Cardiac septum (tissue), 1 donor: ENCODE results near the gene MAGEA6. TPM values are rescaled to one million over a fixed set of nuclear protein-coding genes. Genes with fewer than 3 reads are reported as not detected.
"Not testable (repeated sequence)": the region's sequence is repeated elsewhere in the genome, so short reads cannot be mapped to it uniquely, and the experiment has no call there.

Experiments used
- DNase-seq: peaks from one replicate; pipeline ENCODE4 v3.0.0-alpha.2; 2020; ENCODE audit warnings: low spot score
- intact Hi-C: fragments of 100-400 bp; cut with DNase I; formaldehyde crosslinking; loops from one replicate; pipeline ENCODE4 v1.14.0; 2022
- long read RNA-seq: library from polyadenylated mRNA; unstranded; transcript quantifications from one replicate; pipeline ENCODE4 v2.0.0, GENCODE V29; 2021
- total RNA-seq: library from RNA; stranded (reverse); fragmentation: NEBNext Ultra II Directional; extraction: Animal tissue kit (Norgen Biotek cat#: 25700); gene quantifications from one replicate; pipeline ENCODE4 v1.2.1, GENCODE V29; 2021
- donor health status: DM: no; HTN: no; CAD: no.

The MAGEA6 gene
- total RNA-seq, result not detected
- long read RNA-seq, result 0 reads

- DNase-seq, intact Hi-C loops: not testable (repeated sequence)
These were observed at the start of gene MAGEA6 for GRCh38 chrX:152769549-152770289. Gene MAGEA6, minus strand, starts transcription at chrX:152769689. Its CDS starts 2,039 bp downstream, at chrX:152767650.

- intact Hi-C loops, result no loop called here
- DNase-seq, result no peak
These were observed 49.8 kb upstream of the MAGEA6 start for GRCh38 chrX:152819266-152819665.

- intact Hi-C loops, result no loop called here
- no peak for DNase-seq
These were observed 48.9 kb upstream of the MAGEA6 start for GRCh38 chrX:152818356-152818755.

- intact Hi-C loops, result no loop called here
- no peak for DNase-seq
These were observed 47.7 kb upstream of the MAGEA6 start for GRCh38 chrX:152817078-152817764.

- DNase-seq, result no peak
- intact Hi-C loops, result no loop called here
These were observed 44.6 kb upstream of the MAGEA6 start for GRCh38 chrX:152814048-152814447.

GRCh38 chrX:152813206-152813605 is 43.7 kb upstream of the MAGEA6 start:
- no peak for DNase-seq
- intact Hi-C loops, result no loop called here

- no peak for DNase-seq
- intact Hi-C loops, result no loop called here
These were observed 40.9 kb upstream of the MAGEA6 start for GRCh38 chrX:152810403-152810802.

- no peak for DNase-seq
- intact Hi-C loops, result no loop called here
These were observed 36.5 kb upstream of the MAGEA6 start for GRCh38 chrX:152806035-152806434.

- intact Hi-C loops, result no loop called here
- no peak for DNase-seq
These were observed 29.5 kb upstream of the MAGEA6 start for GRCh38 chrX:152798945-152799344.

- DNase-seq, intact Hi-C loops: not testable (repeated sequence)
These were observed 17.6 kb upstream of the MAGEA6 start for GRCh38 chrX:152787062-152787461.

GRCh38 chrX:152766562-152766961 is 2.9 kb downstream of the MAGEA6 start:
- DNase-seq, intact Hi-C loops: not testable (repeated sequence)

- DNase-seq, intact Hi-C loops: not testable (repeated sequence)
These were observed 7.9 kb downstream of the MAGEA6 start for GRCh38 chrX:152761582-152761981.

GRCh38 chrX:152759544-152759943 is 9.9 kb downstream of the MAGEA6 start:
- DNase-seq, intact Hi-C loops: not testable (repeated sequence)

- intact Hi-C loops, DNase-seq: not testable (repeated sequence)
These were observed 10.6 kb downstream of the MAGEA6 start, which contains the start of gene CSAG3 for GRCh38 chrX:152758918-152759317. Gene CSAG3, plus strand, starts transcription at chrX:152759218.

- intact Hi-C loops, DNase-seq: not testable (repeated sequence)
These were observed 14.6 kb downstream of the MAGEA6 start for GRCh38 chrX:152754871-152755270.

- DNase-seq, intact Hi-C loops: not testable (repeated sequence)
These were observed 15.5 kb downstream of the MAGEA6 start, which contains the start of gene MAGEA2 for GRCh38 chrX:152753686-152754650. Gene MAGEA2, minus strand, starts transcription at chrX:152753842. Its CDS starts 2,479 bp downstream, at chrX:152751363.

- intact Hi-C loops, result no loop called here
These were observed 30.9 kb downstream of the MAGEA6 start for GRCh38 chrX:152738560-152738959.

GRCh38 chrX:152736528-152736927 is 33.0 kb downstream of the MAGEA6 start:
- DNase-seq, intact Hi-C loops: not testable (repeated sequence)

More at GRCh38 chrX:152738560-152738959, 30.9 kb downstream of the MAGEA6 start:
- DNase-seq, result no peak

GRCh38 chrX:152735860-152736511 is 33.5 kb downstream of the MAGEA6 start:
- intact Hi-C loops, result no loop called here
- DNase-seq, result no peak
